GM12878 (cell line): ENCODE results near the gene ZNF512B.

Source experiments
- BACH1 ChIP-seq: fragments of 450-650 bp; IDR thresholded peaks from 2 replicates; pipeline ENCODE4 v1.6.1; 2017; ENCODE audit warnings: mild to moderate bottlenecking, borderline replicate concordance
- CTCF ChIP-seq, 3 experiments: IDR thresholded peaks in 2 of 3; conservative IDR thresholded peaks in 1 of 3; 2 replicates each; pipeline ENCODE4 v1.5.1; 2011; ENCODE audit warnings: low read depth in 3 of 3, low read length in 3 of 3, mild to moderate bottlenecking in 3 of 3, control low read depth in 2 of 3, moderate library complexity in 2 of 3, inconsistent platforms in 1 of 3, mixed read lengths in 1 of 3; ENCODE audit not compliant: control insufficient read depth in 2 of 3, insufficient read depth in 1 of 3; ENCODE audit errors: extremely low read depth in 1 of 3
- NRF1 ChIP-seq: conservative IDR thresholded peaks from 2 replicates; pipeline ENCODE4 v1.6.1; 2011; ENCODE audit warnings: mild to moderate bottlenecking, low read depth, low read length, improper control_type of control experiment
- TF ChIP-seq, protein P1 (sequence below): IDR thresholded peaks from 2 replicates; pipeline ENCODE4 v1.6.1; 2011; ENCODE audit warnings: low read depth, mild to moderate bottlenecking, low read length, moderate library complexity, borderline replicate concordance; ENCODE audit errors: extremely low read depth
- TF ChIP-seq, protein P2 (sequence below): fragments of 450-650 bp; IDR thresholded peaks from 2 replicates; pipeline ENCODE4 v1.6.1; 2017; ENCODE audit warnings: mild to moderate bottlenecking, low read depth, inconsistent platforms; ENCODE audit not compliant: poor library complexity, severe bottlenecking

- TF ChIP-seq CTCF (IDR thresholded peaks at IDR 0.05 in 2 of 3, conservative IDR thresholded peaks at IDR 0.05 in 1 of 3; ENCODE audit: control insufficient read depth in 2 of 3, extremely low read depth in 1 of 3, insufficient read depth in 1 of 3, low read depth in 3 of 3, low read length in 3 of 3): no peak
- TF ChIP-seq BACH1: no peak
- TF ChIP-seq NRF1: no peak
- TF ChIP-seq, protein P1, sequence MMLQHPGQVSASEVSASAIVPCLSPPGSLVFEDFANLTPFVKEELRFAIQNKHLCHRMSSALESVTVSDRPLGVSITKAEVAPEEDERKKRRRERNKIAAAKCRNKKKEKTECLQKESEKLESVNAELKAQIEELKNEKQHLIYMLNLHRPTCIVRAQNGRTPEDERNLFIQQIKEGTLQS: no peak
- TF ChIP-seq, protein P2, sequence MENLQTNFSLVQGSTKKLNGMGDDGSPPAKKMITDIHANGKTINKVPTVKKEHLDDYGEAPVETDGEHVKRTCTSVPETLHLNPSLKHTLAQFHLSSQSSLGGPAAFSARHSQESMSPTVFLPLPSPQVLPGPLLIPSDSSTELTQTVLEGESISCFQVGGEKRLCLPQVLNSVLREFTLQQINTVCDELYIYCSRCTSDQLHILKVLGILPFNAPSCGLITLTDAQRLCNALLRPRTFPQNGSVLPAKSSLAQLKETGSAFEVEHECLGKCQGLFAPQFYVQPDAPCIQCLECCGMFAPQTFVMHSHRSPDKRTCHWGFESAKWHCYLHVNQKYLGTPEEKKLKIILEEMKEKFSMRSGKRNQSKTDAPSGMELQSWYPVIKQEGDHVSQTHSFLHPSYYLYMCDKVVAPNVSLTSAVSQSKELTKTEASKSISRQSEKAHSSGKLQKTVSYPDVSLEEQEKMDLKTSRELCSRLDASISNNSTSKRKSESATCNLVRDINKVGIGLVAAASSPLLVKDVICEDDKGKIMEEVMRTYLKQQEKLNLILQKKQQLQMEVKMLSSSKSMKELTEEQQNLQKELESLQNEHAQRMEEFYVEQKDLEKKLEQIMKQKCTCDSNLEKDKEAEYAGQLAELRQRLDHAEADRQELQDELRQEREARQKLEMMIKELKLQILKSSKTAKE: no peak
Observed at GRCh38 chr20:63962426-63963347, 7.0 kb downstream of the ZNF512B start.
